Activated CD4-positive, alpha-beta memory T cell treated with anti-CD3 and anti-CD28 coated beads, Interleukin-2, amount 10 ng/mL, durations not matched to agents 7 days and 5 days (primary cell): ENCODE results near the gene BMPER. TPM values are rescaled to one million over a fixed set of nuclear protein-coding genes. Genes with fewer than 3 reads are reported as not detected.

Source experiments
- CTCF ChIA-PET: fragments of 350-600 bp; sonication (Branson Sonifier 250); formaldehyde crosslinking; loops from one replicate; lab custom pipeline; 2021; ENCODE audit warnings: antibody characterized with exemption, inconsistent platforms; lab: Charles Lee
- POLR2A ChIA-PET: fragments of 350-600 bp; sonication (Branson Sonifier 250); formaldehyde crosslinking; loops from one replicate; lab custom pipeline; 2021; ENCODE audit warnings: antibody characterized with exemption; lab: Charles Lee
- DNase-seq: peaks from one replicate; pipeline ENCODE4 v3.0.0-alpha.2; 2020
- H3K27ac Mint-ChIP-seq: one replicate; pipeline ENCODE4 v1.8.0; 2021; ENCODE audit warnings: mild to moderate bottlenecking, mixed read lengths
- H3K27me3 Mint-ChIP-seq: one replicate; pipeline ENCODE4 v1.8.0; 2021; ENCODE audit warnings: mixed read lengths
- H3K36me3 Mint-ChIP-seq: one replicate; pipeline ENCODE4 v1.8.0; 2021; ENCODE audit warnings: low read depth, mixed read lengths
- H3K4me1 Mint-ChIP-seq: one replicate; pipeline ENCODE4 v1.8.0; 2021; ENCODE audit warnings: mixed read lengths
- H3K4me3 Mint-ChIP-seq: one replicate; pipeline ENCODE4 v1.8.0; 2021; ENCODE audit warnings: mild to moderate bottlenecking, mixed read lengths
- H3K9me3 Mint-ChIP-seq: one replicate; pipeline ENCODE4 v1.8.0; 2021; ENCODE audit warnings: mixed read lengths
- total RNA-seq, 2 experiments: library from RNA; stranded (reverse); gene quantifications; one replicate each; pipeline ENCODE4 v1.2.3, GENCODE V29; 2021

BMPER gene
- total RNA-seq, 2 experiments from 2014 or later = not detected

DNA sequence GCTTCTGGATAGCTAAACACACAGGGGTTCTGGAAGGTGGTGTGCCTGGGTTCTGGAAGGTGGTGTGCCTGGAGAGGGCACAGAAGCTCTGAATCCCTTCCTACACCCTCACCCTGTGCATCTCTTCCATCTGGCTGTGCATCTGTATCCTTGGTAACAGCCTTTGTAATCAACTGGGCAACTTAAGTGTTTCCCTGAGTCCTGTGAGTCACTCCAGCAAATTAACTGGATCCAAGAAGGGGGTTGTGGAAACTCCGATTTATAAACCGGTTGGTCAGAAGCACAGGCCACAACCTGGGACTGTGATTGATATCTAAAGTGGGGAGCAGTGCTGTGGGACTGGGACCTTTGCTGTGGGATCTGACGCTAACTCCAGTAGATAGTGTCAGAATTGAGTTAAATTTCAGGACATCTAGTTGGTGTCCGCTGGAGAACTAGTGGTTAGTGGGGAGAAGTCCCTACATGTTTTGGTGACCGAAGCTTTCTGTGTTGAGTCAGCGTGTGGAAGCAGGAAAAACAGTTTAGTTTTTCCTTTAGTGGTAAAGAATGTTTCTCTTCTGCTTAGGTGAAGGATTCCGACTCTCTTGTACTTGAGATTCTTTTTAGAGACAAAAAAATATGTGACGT, 228.1 kb downstream of the BMPER start:
- H3K36me3 Mint-ChIP-seq = no peaks in the 10 kb centered on the region
- H3K27ac Mint-ChIP-seq = no peak overlapping the region
- CTCF ChIA-PET = no interaction called here
- DNase-seq = no peak
- no peaks in the 10 kb centered on the region for H3K27me3 Mint-ChIP-seq
- H3K4me3 Mint-ChIP-seq = no peak overlapping the region
- POLR2A ChIA-PET = no interaction called here
- no peaks in the 10 kb centered on the region for H3K9me3 Mint-ChIP-seq
- no peaks in the 10 kb centered on the region for H3K4me1 Mint-ChIP-seq

GRCh38 chr7:34133983-34134782, 228.8 kb downstream of the BMPER start:
- ChIA-PET CTCF (interaction anchor here (1.1 kb wide), 1 partner anchor 10 kb away, joined by 3 read pairs; no protein-coding TSS in a partner anchor), POLR2A (no interaction called here)
- peak; percentile 17 for DNase-seq
- Mint-ChIP-seq H3K27ac (no peak overlapping the region), H3K36me3 (no peaks in the 10 kb centered on the region), H3K27me3 (no peaks in the 10 kb centered on the region), H3K9me3 (no peaks in the 10 kb centered on the region), H3K4me1 (no peaks in the 10 kb centered on the region), H3K4me3 (no peak overlapping the region)

- CTCF ChIA-PET = no interaction called here
- POLR2A ChIA-PET = no interaction called here
- no peak for DNase-seq
- no peaks in the 10 kb centered on the region for H3K4me1 Mint-ChIP-seq
- H3K4me3 Mint-ChIP-seq = no peak overlapping the region
- no peak overlapping the region for H3K27ac Mint-ChIP-seq
- H3K27me3 Mint-ChIP-seq = no peaks in the 10 kb centered on the region
- H3K36me3 Mint-ChIP-seq = no peaks in the 10 kb centered on the region
- H3K9me3 Mint-ChIP-seq = peaks cover 2% of the 10 kb centered on the region
Observed at GRCh38 chr7:34135924-34136323, 230.6 kb downstream of the BMPER start.

DNA sequence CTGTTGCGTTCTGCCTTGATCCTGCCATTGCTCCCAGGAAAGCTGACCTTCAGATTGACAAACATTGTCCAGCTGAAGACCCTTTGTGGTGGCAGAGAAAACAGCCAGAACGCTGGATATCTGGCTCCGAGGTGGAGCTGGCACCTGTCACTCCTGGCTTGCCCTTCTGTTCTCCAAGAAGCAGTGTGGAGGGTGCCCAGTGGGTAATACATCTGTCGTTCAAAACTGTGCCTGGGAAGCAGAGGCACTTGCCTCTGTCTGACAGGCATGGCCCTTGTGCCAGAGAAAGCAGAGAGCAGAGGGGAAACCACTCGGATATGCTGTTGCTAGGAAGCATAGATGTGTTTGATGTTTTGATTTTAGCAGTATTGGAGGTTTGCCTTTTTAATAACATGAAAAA, 231.4 kb downstream of the BMPER start:
- H3K4me1 Mint-ChIP-seq = no peaks in the 10 kb centered on the region
- peaks cover 2% of the 10 kb centered on the region for H3K9me3 Mint-ChIP-seq
- no peaks in the 10 kb centered on the region for H3K36me3 Mint-ChIP-seq
- H3K27me3 Mint-ChIP-seq = no peaks in the 10 kb centered on the region
- H3K27ac Mint-ChIP-seq = no peak overlapping the region
- no peak overlapping the region for H3K4me3 Mint-ChIP-seq
- ChIA-PET POLR2A (no interaction called here), CTCF (no interaction called here)
- DNase-seq = no peak

DNA sequence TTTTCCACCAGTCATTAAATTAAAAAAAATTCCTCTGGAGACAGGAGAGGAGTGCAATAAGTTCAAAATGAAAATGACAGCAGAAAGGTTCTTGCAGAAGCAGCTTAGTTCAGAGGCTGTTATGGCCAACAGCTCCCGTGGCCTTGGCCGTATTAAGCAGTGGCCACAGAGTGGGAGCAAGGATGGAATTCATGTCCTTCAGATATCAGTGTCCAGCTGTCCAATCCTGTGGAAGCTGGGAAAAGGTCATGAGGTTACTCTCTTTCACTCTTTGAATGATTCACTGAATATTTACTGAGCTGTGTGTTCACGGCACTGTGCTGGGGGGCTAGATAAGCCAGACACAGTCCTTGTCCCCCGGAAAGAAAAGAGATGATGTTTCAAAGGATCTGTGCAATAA, 231.8 kb downstream of the BMPER start:
- Mint-ChIP-seq H3K27ac (no peak overlapping the region), H3K27me3 (no peaks in the 10 kb centered on the region), H3K9me3 (peaks cover 2% of the 10 kb centered on the region), H3K4me3 (no peak overlapping the region), H3K36me3 (no peaks in the 10 kb centered on the region), H3K4me1 (no peaks in the 10 kb centered on the region)
- ChIA-PET POLR2A (no interaction called here), CTCF (no interaction called here)
- DNase-seq = no peak

DNA sequence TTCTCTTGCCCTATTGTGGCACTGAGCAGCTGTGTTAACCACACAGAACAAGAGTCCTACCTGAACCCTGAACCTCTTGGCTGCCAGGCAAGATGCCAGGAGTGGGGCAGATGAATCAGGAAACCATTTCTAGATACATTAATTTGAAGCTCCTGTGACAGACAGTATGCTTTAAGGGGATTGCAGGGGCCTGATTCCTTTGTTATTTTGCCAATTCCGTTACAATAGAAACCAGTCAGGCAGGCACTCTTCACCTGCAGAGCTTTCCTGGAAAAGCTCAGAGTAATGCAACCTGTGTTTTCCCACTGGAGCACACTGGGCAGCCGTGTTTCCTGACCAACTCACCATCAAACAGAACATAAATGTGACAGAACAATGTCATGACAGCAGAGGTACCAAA, 233.1 kb downstream of the BMPER start:
- CTCF ChIA-PET = no interaction called here
- H3K4me1 Mint-ChIP-seq = no peaks in the 10 kb centered on the region
- no peaks in the 10 kb centered on the region for H3K27me3 Mint-ChIP-seq
- H3K27ac Mint-ChIP-seq = no peak overlapping the region
- peaks cover 2% of the 10 kb centered on the region for H3K9me3 Mint-ChIP-seq
- POLR2A ChIA-PET = no interaction called here
- DNase-seq = no peak
- no peak overlapping the region for H3K4me3 Mint-ChIP-seq
- no peaks in the 10 kb centered on the region for H3K36me3 Mint-ChIP-seq

DNA sequence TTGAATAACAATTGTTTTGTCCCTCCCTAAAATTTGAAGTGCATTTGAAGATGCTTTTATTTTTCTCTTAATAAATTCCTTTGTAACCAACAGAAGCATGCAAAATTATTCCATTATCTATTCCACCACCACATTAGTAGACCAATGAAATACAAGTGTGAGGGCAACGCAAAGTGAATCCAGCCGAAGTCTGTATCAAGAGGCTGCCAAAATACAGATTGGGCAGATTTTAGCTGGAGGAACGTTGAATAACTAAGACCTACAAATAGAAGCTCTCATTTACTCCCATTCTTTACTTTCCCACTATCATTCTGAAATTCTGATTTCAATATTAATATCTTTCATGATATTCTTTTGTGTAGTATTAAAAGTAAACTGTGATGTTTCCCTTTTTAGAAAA, 233.7 kb downstream of the BMPER start:
- no peak for DNase-seq
- ChIA-PET CTCF (no interaction called here), POLR2A (no interaction called here)
- Mint-ChIP-seq H3K27ac (no peak overlapping the region), H3K4me1 (no peaks in the 10 kb centered on the region), H3K9me3 (peaks cover 2% of the 10 kb centered on the region), H3K36me3 (no peaks in the 10 kb centered on the region), H3K4me3 (no peak overlapping the region), H3K27me3 (no peaks in the 10 kb centered on the region)

DNA sequence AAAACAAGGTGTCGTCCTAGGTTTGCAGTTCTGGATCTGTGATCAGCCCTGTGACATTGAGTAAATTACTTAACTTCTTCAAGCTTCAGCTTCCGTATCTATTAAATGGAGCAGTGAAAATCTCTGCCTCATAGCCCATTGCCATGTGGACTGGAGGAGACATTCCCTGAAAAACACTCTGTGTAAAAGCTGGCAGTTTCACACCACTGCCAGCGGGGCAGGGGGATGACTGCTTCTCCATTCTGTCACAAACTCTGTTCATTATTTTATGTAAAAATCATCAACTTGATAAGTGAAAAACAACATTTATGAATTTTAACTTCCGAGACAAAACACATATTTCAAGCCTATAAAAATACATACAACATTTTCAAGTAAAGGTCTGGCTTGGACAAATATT, 234.7 kb downstream of the BMPER start:
- Mint-ChIP-seq H3K4me1 (no peaks in the 10 kb centered on the region), H3K4me3 (no peak overlapping the region), H3K27ac (no peak overlapping the region), H3K9me3 (peaks cover 2% of the 10 kb centered on the region), H3K36me3 (no peaks in the 10 kb centered on the region), H3K27me3 (no peaks in the 10 kb centered on the region)
- ChIA-PET CTCF (no interaction called here), POLR2A (no interaction called here)
- no peak for DNase-seq

- CTCF ChIA-PET = no interaction called here
- no peaks in the 10 kb centered on the region for H3K36me3 Mint-ChIP-seq
- no peaks in the 10 kb centered on the region for H3K27me3 Mint-ChIP-seq
- H3K4me1 Mint-ChIP-seq = no peaks in the 10 kb centered on the region
- POLR2A ChIA-PET = no interaction called here
- H3K9me3 Mint-ChIP-seq = peaks cover 2% of the 10 kb centered on the region
- H3K4me3 Mint-ChIP-seq = no peak overlapping the region
- no peak for DNase-seq
- H3K27ac Mint-ChIP-seq = no peak overlapping the region
Observed at GRCh38 chr7:34143402-34143801, 238.1 kb downstream of the BMPER start.

DNA sequence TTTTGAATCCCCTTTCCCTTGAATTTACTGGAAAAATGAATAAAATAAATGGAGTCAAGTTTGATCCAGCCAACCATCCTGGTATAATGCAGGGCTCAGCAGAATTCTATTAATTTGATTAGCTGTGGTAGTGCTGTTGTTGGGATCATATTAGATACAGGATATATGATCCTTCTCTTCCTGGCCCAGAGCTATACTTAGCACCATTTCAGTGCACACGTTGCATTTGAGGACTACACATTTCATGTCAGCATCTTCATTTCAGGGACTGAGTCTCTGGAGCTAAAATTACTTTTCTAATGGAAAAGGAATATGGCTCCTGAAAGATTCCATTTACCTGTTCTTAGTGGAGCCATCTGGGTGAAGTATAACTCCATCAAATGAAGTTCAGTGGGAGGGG, 240.3 kb downstream of the BMPER start:
- no peak overlapping the region for H3K4me3 Mint-ChIP-seq
- no peaks in the 10 kb centered on the region for H3K4me1 Mint-ChIP-seq
- H3K27me3 Mint-ChIP-seq = no peaks in the 10 kb centered on the region
- no peaks in the 10 kb centered on the region for H3K9me3 Mint-ChIP-seq
- H3K27ac Mint-ChIP-seq = no peak overlapping the region
- H3K36me3 Mint-ChIP-seq = no peaks in the 10 kb centered on the region
- ChIA-PET POLR2A (no interaction called here), CTCF (no interaction called here)
- DNase-seq = no peak

- Mint-ChIP-seq H3K9me3 (no peaks in the 10 kb centered on the region), H3K36me3 (no peaks in the 10 kb centered on the region), H3K4me3 (no peak overlapping the region), H3K27me3 (no peaks in the 10 kb centered on the region), H3K27ac (no peak overlapping the region), H3K4me1 (no peaks in the 10 kb centered on the region)
- DNase-seq = no peak
- POLR2A ChIA-PET = no interaction called here
- CTCF ChIA-PET = no interaction called here
Observed at GRCh38 chr7:34153656-34154270, 248.4 kb downstream of the BMPER start.

DNA sequence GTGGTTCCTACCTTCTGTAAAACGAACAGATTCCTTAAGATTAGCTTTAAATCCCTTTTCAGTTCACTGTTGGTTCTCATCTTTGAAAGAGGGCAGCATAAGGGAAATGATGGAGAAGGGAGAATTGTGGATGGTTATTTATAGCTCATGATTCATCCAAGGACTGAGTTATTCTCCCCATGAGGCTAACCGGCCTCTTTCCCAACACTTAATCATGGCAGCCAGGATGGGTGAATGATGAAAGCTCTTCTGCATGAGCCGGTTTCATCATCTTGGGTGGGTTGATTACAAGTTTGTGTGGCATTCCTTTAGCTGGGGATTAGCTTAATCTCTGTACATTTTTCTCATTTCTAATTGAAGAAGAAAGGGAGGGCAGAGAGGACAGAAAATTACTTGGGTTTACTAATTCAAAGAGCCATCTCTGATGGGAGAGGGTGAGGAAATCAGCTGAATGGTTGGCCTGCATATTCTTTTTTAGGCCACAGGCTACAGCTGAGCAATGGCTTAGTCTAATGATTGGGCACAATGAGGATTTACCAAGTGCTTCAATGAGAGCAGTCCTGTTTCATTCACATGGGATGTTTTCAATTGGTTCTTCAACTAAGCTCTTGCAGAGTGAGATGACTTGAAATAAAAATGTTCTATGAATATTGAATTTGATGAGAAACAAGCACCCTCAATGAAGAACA, 250.0 kb downstream of the BMPER start:
- no peaks in the 10 kb centered on the region for H3K4me1 Mint-ChIP-seq
- H3K27ac Mint-ChIP-seq = no peak overlapping the region
- CTCF ChIA-PET = no interaction called here
- H3K36me3 Mint-ChIP-seq = no peaks in the 10 kb centered on the region
- POLR2A ChIA-PET = no interaction called here
- no peaks in the 10 kb centered on the region for H3K9me3 Mint-ChIP-seq
- no peak overlapping the region for H3K4me3 Mint-ChIP-seq
- no peaks in the 10 kb centered on the region for H3K27me3 Mint-ChIP-seq
- DNase-seq = no peak

DNA sequence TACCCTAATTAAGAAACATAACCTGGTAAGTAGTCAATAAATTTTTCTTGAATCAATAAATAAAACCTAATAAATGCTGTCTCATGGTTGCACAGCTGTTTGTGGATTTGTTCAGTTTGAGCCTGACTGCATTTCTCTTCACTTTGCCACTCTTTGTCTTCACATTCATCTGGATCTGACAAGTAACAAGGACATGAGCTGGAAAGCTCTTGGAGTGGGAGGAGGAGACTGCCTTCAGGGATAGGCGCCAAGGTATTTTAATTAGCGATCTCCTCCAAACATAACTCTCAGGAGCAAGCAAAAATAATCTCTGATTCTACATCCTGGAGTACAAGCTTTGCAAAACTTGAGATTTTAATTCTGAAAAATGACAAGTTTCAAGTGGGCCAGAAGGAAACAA, 251.0 kb downstream of the BMPER start:
- no peak overlapping the region for H3K4me3 Mint-ChIP-seq
- DNase-seq = no peak
- peaks cover 2% of the 10 kb centered on the region for H3K9me3 Mint-ChIP-seq
- H3K27me3 Mint-ChIP-seq = no peaks in the 10 kb centered on the region
- no peak overlapping the region for H3K27ac Mint-ChIP-seq
- ChIA-PET POLR2A (no interaction called here), CTCF (no interaction called here)
- no peaks in the 10 kb centered on the region for H3K36me3 Mint-ChIP-seq
- no peaks in the 10 kb centered on the region for H3K4me1 Mint-ChIP-seq
